NOMO-1 treated with dmso at 0.1 percent for 144 hours (cell line): ENCODE data around the gene DPM1.

Source experiments
- DNase-seq: peaks from one replicate; lab custom pipeline; 2025; ENCODE audit not compliant: unreplicated experiment; lab: John Stamatoyannopoulos, UW

The DPM1 gene

DNA sequence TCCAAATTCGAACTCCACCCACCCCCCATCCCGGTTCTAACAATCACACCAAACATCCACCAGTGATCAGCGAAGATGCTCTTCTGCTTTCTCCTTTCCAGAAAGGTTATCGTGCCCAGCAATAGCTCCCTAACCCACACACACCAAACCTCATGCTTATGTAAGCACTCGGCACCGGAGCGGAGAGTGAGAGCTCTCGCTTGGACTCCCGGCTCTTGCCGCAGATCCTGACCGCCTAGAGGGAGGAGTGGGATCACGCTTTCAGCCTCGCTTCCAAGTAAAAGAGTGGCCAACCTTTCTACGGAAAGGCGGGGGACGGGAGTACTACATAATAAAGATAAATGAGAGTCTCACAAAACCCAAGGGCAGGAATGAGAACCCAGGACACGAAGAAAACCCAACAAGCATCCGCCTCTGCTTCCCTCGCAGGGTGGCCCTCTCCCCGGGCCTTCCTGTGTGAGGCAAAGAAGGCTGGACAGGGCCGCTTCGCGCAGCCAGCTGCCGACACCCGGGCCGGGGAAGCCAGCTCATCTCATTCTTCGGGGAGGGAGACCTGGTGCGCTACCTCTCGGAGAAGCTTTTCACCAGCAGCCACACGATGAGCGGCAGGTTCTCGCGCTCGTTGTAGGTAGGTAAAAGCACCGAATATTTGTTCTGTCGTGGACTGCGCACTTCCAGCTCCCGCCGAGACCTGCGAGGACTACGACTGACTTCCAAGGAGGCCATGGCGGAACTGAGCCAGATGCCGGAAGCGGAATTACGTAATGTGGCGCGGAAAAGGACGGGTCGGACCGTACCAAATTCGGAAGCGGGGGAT is at the start of gene DPM1:
Gene DPM1 (minus strand): TSS at position 735 of the 817 bp plus-strand sequence. CDS start 9 bp downstream, at position 726.
- DNase-seq = peak; percentile 90

GRCh38 chr20:51005214-51005613 is 46.9 kb upstream of the DPM1 start:
- DNase-seq = no peak

- no peak for DNase-seq
These were observed 46.4 kb upstream of the DPM1 start for GRCh38 chr20:51004781-51005180.

GRCh38 chr20:51004305-51004727 is 46.0 kb upstream of the DPM1 start:
- no peak for DNase-seq

- no peak for DNase-seq
These were observed 45.4 kb upstream of the DPM1 start for GRCh38 chr20:51003753-51004152.

GRCh38 chr20:51002633-51003032 is 44.3 kb upstream of the DPM1 start:
- DNase-seq = no peak

DNA sequence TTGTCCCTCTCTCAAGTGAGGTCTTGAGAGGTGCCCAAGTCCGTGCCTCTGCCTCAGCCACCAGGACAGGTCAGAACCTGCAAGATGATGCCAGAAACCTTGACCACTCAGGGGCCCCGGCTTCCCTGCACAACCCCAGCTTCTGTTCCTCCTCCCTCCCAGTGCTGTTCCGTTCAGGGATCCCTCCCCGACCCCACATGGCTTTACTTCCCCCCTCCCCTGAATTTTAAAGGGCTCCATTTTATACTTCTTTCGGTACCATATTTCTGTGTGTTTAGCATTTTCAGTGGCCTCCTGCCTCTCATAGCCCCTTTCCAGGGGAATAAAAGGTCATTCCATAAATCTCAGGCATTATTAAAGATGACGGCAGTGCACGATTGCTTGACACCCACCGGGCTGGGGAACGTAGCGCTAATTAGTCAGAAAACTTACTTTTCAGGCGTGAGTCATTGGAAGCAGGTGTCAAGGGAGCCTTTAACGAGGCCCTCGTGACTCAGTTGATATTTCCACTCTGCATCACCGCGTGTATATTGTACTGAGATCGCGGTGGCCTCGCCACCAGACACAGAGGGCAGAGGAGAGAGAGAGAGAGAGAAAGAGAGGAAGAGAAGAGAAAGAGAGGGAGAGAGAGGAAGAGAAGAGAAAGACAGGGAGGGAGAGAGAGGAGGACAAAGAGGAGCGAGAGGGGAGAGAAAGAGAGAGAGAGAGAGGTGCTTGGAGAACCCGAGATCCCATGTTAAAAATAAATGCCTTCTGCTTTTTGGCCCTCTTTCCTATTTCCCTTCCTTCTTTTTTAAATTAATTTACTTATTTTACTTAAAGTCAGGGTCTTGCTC is 43.3 kb upstream of the DPM1 start:
- DNase-seq = no peak

DNA sequence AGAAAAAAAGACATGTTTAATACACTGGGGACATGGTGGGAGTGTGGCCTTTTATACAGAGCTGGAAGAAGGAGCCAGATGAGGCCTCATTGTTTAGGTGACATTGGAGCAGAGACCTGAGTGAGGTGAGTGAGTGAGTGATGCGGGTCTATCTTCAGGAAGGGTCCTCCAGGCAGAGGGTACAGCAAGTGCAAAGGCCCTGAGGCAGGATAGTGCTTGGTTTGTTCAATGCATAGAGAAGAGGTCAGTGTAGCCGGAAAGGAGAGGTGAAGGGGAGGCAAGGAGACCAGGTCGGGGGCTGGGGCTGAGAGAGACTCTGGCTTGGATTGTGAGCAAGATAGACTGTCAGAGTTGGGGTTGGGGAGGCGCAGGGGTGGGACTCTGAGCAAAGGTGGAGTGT is 41.0 kb upstream of the DPM1 start:
- no peak for DNase-seq

GRCh38 chr20:50996901-50997865 is 38.9 kb upstream of the DPM1 start:
- DNase-seq = no peak

DNA sequence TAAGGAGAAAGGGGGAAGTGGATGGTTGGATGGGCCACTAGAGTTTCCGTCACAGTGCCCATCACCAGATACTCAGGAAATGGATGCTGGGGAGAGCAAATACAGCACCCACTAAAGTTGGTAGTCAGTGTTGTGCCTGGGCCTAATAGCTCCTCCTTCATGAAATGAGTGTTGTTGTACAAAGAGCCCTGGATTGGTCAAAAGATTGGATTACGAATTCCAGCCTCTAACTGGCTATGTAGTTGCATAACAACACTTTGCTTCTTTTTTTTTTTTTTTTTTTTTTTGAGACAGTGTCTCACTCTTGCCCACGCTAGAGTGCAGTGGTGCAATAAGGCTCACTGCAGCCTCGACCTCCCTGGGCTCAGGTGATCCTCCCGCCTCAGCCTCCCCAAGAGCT is 37.2 kb upstream of the DPM1 start:
- DNase-seq = no peak

DNA sequence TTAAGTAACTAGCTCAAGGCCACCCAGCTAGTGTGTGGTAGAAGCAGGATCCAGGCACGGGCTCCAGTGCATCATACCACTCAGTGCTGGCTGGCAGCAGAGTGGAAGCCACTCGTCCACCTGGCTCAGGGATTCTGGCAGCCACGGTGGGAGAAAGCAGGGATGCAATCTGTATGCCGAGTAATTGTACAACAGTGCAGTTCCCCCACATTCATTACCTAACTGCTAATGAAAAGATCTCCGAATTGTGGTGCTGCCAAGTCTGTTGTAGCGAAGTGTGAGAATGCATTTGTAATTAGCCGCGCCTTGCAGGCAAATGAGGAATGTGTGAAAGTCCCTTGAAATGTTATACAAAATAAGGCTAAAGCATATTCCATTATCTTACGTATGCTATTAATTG is 35.5 kb upstream of the DPM1 start:
- no peak for DNase-seq

DNA sequence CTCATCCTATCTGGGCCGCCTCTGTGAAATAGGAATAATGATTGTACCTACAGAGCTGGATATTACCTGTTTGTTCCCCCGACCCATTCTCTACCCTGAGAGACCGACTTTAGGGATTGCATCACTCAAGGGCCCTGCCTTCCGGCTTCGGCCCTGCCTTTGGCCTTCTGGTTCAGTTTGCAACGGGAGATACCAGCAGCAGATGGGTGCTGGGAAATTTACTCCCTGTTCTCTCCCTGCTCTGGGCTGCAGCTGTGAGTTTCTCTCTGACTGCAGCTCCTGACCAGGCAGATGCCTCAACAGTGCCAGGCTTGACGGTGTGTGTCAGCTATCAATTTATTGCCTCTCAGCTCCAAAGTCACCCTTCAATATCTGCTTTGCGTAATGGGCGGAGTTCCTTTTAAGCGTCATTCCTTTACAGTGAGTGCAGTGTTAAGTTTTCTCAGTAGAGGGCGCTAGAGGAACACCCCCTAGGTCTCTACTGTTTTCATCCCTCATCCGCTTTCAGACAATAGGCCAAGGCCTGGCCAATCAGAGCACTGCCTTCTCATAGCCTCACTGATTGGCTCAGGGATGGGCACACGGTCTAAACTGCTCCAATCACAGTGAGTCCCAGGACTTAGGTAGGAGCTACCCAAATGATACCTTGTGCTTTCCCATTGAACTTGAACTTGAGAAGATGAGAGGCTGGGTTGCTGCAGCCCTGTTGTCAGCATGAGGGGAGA is 34.6 kb upstream of the DPM1 start:
- peak; percentile 84 for DNase-seq

GRCh38 chr20:50992336-50992732 is 34.0 kb upstream of the DPM1 start:
- DNase-seq = no peak

- DNase-seq = no peak
These were observed 32.7 kb upstream of the DPM1 start for GRCh38 chr20:50991076-50991475.

DNA sequence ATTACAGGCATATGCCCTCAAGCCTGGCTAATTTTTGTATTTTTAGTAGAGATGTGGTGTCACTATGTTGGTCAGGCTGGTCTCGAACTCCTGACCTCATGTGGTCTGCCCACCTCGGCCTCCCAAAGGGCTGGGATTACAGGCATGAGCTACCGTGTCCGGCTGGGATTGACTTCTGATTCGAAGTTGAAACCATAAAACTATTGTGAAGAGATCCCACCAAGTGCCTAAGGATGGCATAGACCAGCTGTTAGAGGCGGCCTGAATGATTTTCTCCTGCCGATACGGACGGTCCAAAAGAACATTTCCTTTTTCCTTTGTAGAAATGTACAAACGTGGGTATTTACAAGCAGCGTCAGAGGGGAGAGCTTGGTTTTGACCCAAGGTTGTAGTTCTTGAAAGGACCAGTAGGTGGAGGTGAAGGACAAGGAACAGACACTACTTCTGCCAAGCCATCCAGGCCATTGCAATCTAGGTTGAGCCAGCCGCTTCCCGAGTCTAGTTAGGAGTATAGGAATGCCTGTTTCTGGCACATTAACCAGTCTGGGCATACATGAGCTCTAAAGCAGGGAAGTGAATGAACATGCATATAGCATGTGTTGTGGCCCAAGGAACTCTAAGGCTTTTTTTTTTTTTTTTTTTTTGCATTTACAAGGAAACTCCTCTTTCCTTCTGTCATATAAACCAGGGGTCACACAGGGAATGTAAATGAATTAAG is 29.3 kb upstream of the DPM1 start:
- DNase-seq = peak; percentile 45

DNA sequence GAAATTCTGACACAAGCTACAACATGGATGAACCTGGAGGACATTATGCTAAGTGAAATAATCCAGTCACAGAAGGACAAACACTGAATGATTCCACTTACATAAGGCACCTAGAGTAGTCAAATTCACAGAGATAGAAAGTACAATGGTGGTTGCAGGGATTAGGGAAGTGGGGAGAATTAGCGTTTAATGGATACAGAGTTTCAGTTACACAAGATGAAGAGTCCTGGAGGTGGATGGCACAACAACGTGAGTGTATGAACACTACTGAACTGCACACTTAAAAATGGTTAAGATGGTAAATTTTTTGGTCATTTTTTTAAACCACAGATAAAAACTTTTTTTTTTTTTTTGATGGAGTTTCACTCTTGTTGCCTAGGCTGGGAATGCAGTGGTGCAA is 25.0 kb upstream of the DPM1 start:
- no peak for DNase-seq

DNA sequence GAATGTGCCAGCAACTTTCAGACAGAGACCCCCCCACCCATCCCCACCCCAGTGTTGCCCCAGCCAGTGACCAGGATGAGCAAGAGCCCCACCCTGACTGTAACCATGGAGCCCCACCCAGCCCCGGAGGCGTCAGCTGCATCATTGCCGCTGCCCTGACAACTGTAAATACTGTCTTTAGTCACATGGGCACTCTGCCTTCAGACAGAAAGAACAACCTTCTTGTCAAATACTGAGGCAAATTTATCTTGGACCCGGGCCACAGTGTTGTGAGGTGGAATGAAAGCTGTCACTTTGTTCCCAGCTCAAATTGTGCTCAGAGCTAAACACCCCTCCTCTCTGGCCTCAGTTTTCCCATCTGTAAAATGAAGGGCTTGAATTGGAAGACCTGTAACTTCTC is 24.0 kb upstream of the DPM1 start:
- DNase-seq = no peak

GRCh38 chr20:50981714-50982048 is 23.3 kb upstream of the DPM1 start:
- no peak for DNase-seq

DNA sequence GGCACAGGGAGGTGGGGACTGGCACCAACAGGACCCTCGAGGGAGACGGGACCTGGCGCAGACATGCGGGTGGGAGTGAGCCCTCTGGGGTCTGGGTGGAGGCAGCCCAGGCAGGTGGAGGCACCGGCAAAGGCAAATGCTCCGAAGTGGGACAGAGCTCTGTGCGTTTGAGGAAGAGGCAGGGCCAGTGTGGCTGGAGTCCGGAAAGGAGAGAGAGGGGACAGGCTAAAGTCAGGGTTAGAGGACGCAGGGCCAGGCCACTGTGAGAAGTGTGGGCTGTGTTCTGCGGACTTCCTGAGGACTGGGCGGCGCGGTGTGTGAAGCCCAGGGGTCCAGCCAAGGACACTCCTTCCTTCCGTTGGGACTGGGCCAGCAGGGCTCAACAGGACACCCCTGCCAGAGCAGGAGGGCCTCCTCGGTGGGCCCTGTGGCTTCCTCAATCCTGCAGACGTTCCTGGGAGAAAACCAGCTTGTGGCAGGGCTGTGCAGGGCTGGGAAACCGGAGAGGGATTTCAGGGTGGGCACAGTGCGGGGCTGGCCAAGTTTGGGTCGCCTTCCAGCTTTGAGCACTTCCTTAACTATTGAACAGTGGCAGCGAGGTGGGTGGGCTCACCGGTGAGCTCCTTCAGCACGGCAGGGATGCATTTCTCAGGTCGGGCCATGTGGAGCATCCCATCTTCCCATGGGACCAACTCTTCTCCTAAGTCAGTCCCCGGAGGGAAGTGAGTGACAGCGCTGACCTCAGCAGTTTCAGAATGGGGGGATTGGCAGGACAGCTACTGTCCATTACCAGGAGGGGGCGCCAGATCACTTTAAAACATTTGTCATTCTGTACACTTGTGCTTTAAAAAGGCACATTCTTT is 22.8 kb upstream of the DPM1 start:
- DNase-seq = peak; percentile 2
